GM19193 (cell line): ENCODE measurements around the gene HNRNPH1.

Experiments
- POLR2A ChIP-seq: IDR thresholded peaks from 4 replicates; pipeline ENCODE4 v1.6.1; 2011; ENCODE audit not compliant: insufficient read depth, insufficient read length; ENCODE audit errors: extremely low read depth

The HNRNPH1 gene

GRCh38 chr5:179623003-179623905 is at the start of gene HNRNPH1:
Gene HNRNPH1 (minus strand): TSS chr5:179623671. CDS start chr5:179623133, 538 bp downstream.
- peak; percentile 100 for TF ChIP-seq POLR2A

GRCh38 chr5:179668391-179668790 is 44.9 kb upstream of the HNRNPH1 start:
- no peak for TF ChIP-seq POLR2A

GRCh38 chr5:179648410-179648809 is 24.9 kb upstream of the HNRNPH1 start:
- no peak for TF ChIP-seq POLR2A

- TF ChIP-seq POLR2A, result no peak
These were observed 1.4 kb upstream of the HNRNPH1 start for GRCh38 chr5:179624841-179625271.

GRCh38 chr5:179623906-179624741 is 653 bp upstream of the HNRNPH1 start:
- TF ChIP-seq POLR2A, result no peak

GRCh38 chr5:179621551-179622214 is 1.8 kb downstream of the HNRNPH1 start:
- no peak for TF ChIP-seq POLR2A

GRCh38 chr5:179620703-179621350 is 2.6 kb downstream of the HNRNPH1 start:
- no peak for TF ChIP-seq POLR2A

GRCh38 chr5:179620293-179620692 is 3.2 kb downstream of the HNRNPH1 start:
- TF ChIP-seq POLR2A, result no peak

GRCh38 chr5:179619776-179620175 is 3.7 kb downstream of the HNRNPH1 start:
- TF ChIP-seq POLR2A, result no peak

GRCh38 chr5:179618923-179619554 is 4.4 kb downstream of the HNRNPH1 start:
- TF ChIP-seq POLR2A, result no peak

- no peak for TF ChIP-seq POLR2A
These were observed 5.5 kb downstream of the HNRNPH1 start for GRCh38 chr5:179617930-179618329.

GRCh38 chr5:179616002-179616594 is 7.4 kb downstream of the HNRNPH1 start:
- peak; percentile 31 for TF ChIP-seq POLR2A

- no peak for TF ChIP-seq POLR2A
These were observed 8.3 kb downstream of the HNRNPH1 start for GRCh38 chr5:179615203-179615602.

- TF ChIP-seq POLR2A, result no peak
These were observed 8.7 kb downstream of the HNRNPH1 start for GRCh38 chr5:179614745-179615144.
